ENCODE data around the gene UNC45A. TPM values are rescaled to one million over a fixed set of nuclear protein-coding genes. Genes with fewer than 3 reads are reported as not detected.
"Not testable (repeated sequence)": the region's sequence is repeated elsewhere in the genome, so short reads cannot be mapped to it uniquely, and the experiment has no call there.

UNC45A gene
- total and polyA plus RNA-seq, 3 donors from 2014 or later, result 48.9 to 59.6 (median 56.9) TPM

DNA sequence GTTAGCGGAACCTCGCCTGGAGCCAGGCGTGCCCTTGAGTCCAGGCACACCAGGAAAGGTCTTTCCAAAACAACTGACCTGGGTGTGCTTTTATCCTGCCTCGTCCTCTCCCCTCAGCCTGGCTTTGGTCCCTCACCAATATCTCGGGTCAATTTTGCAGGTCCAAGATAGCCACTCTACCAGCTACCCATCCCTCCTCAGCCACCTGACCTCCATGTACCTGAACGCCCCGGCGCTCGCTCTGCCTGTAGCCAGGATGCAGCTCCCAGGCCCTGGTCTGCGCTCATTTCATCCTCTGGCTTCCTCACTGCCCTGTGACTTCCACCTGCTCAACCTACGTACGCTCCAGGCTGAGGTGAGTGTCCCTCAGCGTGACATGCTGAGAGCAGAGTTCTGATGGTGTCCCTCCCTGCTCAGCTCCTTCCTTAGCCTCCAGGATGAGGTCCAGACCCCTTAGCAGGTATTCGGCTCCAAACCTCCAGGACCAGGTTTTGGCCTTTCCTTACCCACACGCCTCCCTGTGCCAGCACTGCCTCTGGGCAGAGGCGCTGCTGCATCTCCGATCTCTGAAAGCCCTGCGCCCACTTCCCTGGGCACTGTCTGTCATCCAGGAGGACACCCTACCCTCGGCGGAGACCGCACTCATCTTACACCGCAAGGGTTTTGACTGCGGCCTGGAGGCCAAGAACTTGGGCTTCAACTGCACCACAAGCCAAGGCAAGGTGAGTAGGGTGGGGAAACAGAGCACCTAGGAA, 16.9 kb upstream of the UNC45A start:
- Histone ChIP-seq H3K27ac (peak overlapping the region; percentile 74 to 86), H3K9me3 (no peaks in the 10 kb centered on the region), H3K4me3 (no peak overlapping the region), H3K27me3 (no peaks in the 10 kb centered on the region), H3K4me1 (peaks cover 7% of the 10 kb centered on the region), H3K36me3 (ENCODE audit: low read depth, missing control alignments) (no peaks in the 10 kb centered on the region)
- 92 to 94% methylated on average over 23 of the region's 23 CpGs for WGBS, 2 donors
- no peak for DNase-seq
- intact Hi-C loops (cut with DNase I; ENCODE audit: low total_unique reads), result no loop called here
- TF ChIP-seq CTCF (IDR thresholded peaks at IDR 0.05) (no peak), POLR2A (IDR thresholded peaks at IDR 0.05) (no peak)

DNA sequence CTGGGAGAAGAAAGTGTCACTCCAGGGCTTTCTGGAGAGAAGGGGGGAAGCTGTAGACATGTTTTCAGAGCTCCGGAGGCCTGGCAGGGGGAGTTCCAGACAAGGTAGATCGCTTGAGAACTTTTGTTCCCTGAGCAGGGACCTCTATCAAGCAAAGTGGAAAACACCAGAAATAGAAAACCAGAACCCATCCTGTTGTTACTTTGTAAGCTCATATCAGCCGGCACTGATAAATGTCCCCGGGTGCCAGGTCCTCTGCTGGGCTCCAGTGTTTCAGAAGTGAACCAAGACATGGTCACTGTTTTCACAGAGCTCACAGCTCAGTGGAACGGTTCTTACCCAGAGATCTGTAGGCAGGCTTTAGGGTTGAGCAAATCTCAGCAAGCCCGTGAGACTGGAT, 16.2 kb upstream of the UNC45A start:
- H3K36me3 ChIP-seq (ENCODE audit: low read depth, missing control alignments), result no peaks in the 10 kb centered on the region
- H3K4me1 ChIP-seq, result peaks cover 7% of the 10 kb centered on the region
- intact Hi-C loops (cut with DNase I; ENCODE audit: low total_unique reads), result no loop called here
- no peaks in the 10 kb centered on the region for H3K9me3 ChIP-seq
- no peak overlapping the region for H3K4me3 ChIP-seq
- TF ChIP-seq POLR2A (IDR thresholded peaks at IDR 0.05) (no peak), CTCF (IDR thresholded peaks at IDR 0.05) (no peak)
- H3K27ac ChIP-seq, result peak overlapping the region; percentile 74 to 86
- 58 to 81% methylated on average over 5 to 6 of the region's 6 CpGs for WGBS, 2 donors
- no peaks in the 10 kb centered on the region for H3K27me3 ChIP-seq
- DNase-seq, result peak; percentile 83

DNA sequence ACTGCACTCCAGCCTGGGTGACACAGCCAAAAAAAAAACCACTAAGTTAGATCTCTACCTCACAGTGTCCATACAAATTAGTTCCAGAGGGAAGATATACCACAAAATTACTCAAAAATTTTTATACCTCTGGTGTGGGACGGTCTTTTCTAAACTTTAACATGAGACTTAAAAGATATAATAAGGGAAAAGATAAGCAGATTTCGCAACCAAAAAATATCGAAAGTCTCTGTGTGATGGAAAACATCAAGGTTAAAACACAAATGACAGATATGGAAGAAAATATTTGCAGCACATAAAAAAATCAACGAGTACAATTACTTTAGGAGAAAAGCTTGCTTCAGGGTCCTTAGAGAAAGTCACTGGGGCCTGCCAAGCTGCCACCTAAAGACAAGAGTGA, 13.2 kb upstream of the UNC45A start:
- intact Hi-C loops (cut with DNase I; ENCODE audit: low total_unique reads), result no loop called here
- WGBS, 2 donors, result 87 to 93% methylated on average over 4 of the region's 4 CpGs
- Histone ChIP-seq H3K4me1 (peaks cover 7% of the 10 kb centered on the region), H3K27me3 (no peaks in the 10 kb centered on the region), H3K36me3 (ENCODE audit: low read depth, missing control alignments) (no peaks in the 10 kb centered on the region), H3K27ac (no peak overlapping the region), H3K9me3 (no peaks in the 10 kb centered on the region), H3K4me3 (no peak overlapping the region)
- TF ChIP-seq CTCF (IDR thresholded peaks at IDR 0.05) (no peak), POLR2A (IDR thresholded peaks at IDR 0.05) (no peak)
- DNase-seq, result no peak

- H3K27me3 ChIP-seq; DNase-seq; H3K4me3 ChIP-seq; intact Hi-C loops (cut with DNase I; ENCODE audit: low total_unique reads); H3K4me1 ChIP-seq; H3K36me3 ChIP-seq (ENCODE audit: low read depth, missing control alignments); H3K27ac ChIP-seq; H3K9me3 ChIP-seq: not testable (repeated sequence)
- 89 to 95% methylated on average over 7 of the region's 7 CpGs for WGBS, 2 donors
Observed at GRCh38 chr15:90922712-90923322, 12.3 kb upstream of the UNC45A start.

- Histone ChIP-seq H3K9me3 (no peaks in the 10 kb centered on the region), H3K4me1 (no peaks in the 10 kb centered on the region), H3K36me3 (ENCODE audit: low read depth, missing control alignments) (no peaks in the 10 kb centered on the region), H3K27me3 (no peaks in the 10 kb centered on the region), H3K4me3 (no peak overlapping the region), H3K27ac (no peak overlapping the region)
- no peak for DNase-seq
- WGBS, 2 donors, result 95% methylated on average over 5 of the region's 5 CpGs
- intact Hi-C loops (cut with DNase I; ENCODE audit: low total_unique reads), result no loop called here
- TF ChIP-seq POLR2A (IDR thresholded peaks at IDR 0.05) (no peak), CTCF (IDR thresholded peaks at IDR 0.05) (no peak)
Observed at GRCh38 chr15:90924375-90924774, 10.7 kb upstream of the UNC45A start.

- H3K4me1 ChIP-seq, result peaks cover 14% of the 10 kb centered on the region
- intact Hi-C loops (cut with DNase I; ENCODE audit: low total_unique reads); H3K4me3 ChIP-seq; H3K27me3 ChIP-seq; DNase-seq; H3K9me3 ChIP-seq; H3K36me3 ChIP-seq (ENCODE audit: low read depth, missing control alignments); H3K27ac ChIP-seq: not testable (repeated sequence)
- 86 to 93% methylated on average over 10 of the region's 10 CpGs for WGBS, 2 donors
Observed at GRCh38 chr15:90926766-90927165, 8.3 kb upstream of the UNC45A start.

DNA sequence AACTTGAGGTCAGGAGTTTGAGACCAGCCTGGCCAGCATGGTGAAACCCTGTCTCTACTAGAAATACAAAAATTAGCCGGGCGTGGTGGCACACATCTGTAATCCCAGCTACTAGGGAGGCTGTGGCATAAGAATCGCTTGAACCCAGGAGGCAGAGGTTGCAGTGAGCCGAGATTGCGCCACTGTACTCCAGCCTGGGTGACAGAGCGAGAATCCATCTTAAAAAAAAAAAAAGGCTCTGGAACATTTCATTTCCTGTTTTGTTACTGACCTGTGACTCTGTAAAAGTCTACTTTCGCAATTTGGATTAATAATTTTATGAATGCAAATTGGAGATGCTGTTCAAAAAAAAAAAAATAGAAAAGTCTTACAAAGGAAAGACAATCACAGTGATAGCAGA, 7.0 kb upstream of the UNC45A start:
- H3K36me3 ChIP-seq (ENCODE audit: low read depth, missing control alignments); H3K9me3 ChIP-seq; intact Hi-C loops (cut with DNase I; ENCODE audit: low total_unique reads); H3K27me3 ChIP-seq; DNase-seq; H3K27ac ChIP-seq; H3K4me3 ChIP-seq: not testable (repeated sequence)
- 88 to 94% methylated on average over 7 of the region's 7 CpGs for WGBS, 2 donors
- H3K4me1 ChIP-seq, result peaks cover 22% of the 10 kb centered on the region
